Psoas muscle (tissue), 8 donors: ENCODE results near the gene GP1BB. TPM values are rescaled to one million over a fixed set of nuclear protein-coding genes. Genes with fewer than 3 reads are reported as not detected.

Source experiments
- ATAC-seq, 4 donors: fragments of 200-7000 bp; cut with Tn5 transposase; one replicate each; pipeline ENCODE4 v1.9.1; 2020; ENCODE audit warnings: moderate library complexity in 3 of 4, mild to moderate bottlenecking in 2 of 4
- DNase-seq, 2 donors: peaks; one replicate each; pipeline ENCODE4 v3.0.0-alpha.2; 2020
- H3K27ac ChIP-seq: fragments of 200-600 bp; one replicate; pipeline ENCODE4 v1.8.0; 2022
- H3K27me3 ChIP-seq, 3 donors: fragments of 200-600 bp in 1 of 3; one replicate each; pipeline versions ENCODE4 v1.6.1 to v1.8.0; 2013 to 2022; ENCODE audit warnings: low read length in 2 of 3, mild to moderate bottlenecking in 2 of 3, moderate library complexity in 1 of 3; ENCODE audit not compliant: insufficient read depth in 3 of 3
- H3K36me3 ChIP-seq, 2 donors: fragments of 200-600 bp in 1 of 2; one replicate each; pipeline versions ENCODE4 v1.6.1 to v1.8.0; 2013 to 2022; ENCODE audit warnings: low read depth in 1 of 2, mild to moderate bottlenecking in 1 of 2, moderate library complexity in 1 of 2; ENCODE audit not compliant: insufficient read depth in 1 of 2
- H3K4me1 ChIP-seq: fragments of 200-600 bp; one replicate; pipeline ENCODE4 v1.8.0; 2022
- H3K4me3 ChIP-seq: fragments of 200-600 bp; one replicate; pipeline ENCODE4 v1.8.0; 2022; ENCODE audit warnings: mild to moderate bottlenecking
- H3K9me3 ChIP-seq: fragments of 200-600 bp; one replicate; pipeline ENCODE4 v1.8.0; 2022
- CTCF ChIP-seq: fragments of 200-600 bp; IDR thresholded peaks from one replicate; pipeline ENCODE4 v1.8.0; 2022; ENCODE audit warnings: antibody characterized with exemption
- WGBS, 3 donors: extraction: QIAGEN DNeasy Blood & Tissue Kit; methylation state at CpG; one replicate each; pipeline versions ENCODE4 v1.1.6 to v1.1.7; 2013; 5-methylcytosine and 5-hydroxymethylcytosine counted together
- intact Hi-C, 2 donors: fragments of 100-400 bp; cut with DNase I; formaldehyde crosslinking; loops; one replicate each; pipeline versions ENCODE4 v1.11.0 to v1.14.2; 2022
- polyA plus RNA-seq, 3 donors: library from polyadenylated mRNA; stranded (reverse); fragments of 200-250 nt; gene quantifications; one replicate each; pipeline ENCODE4 v1.2.3, GENCODE V29; 2013
- total RNA-seq, 4 donors: library from RNA; stranded (reverse); fragmentation: NEBNext Ultra II Directional in 2 of 4; extraction: Animal tissue kit (Norgen Biotek cat#: 25700) in 2 of 4; gene quantifications; one replicate each; pipeline versions ENCODE4 v1.2.1 to v1.2.4, GENCODE V29; 2021 to 2023
- donor health status: healthy with polysubstance abuse.
- donor health status: DM: no; HTN: no; CAD: no; lungs with moderate emphysema.
- donor health status: Bipolar disorder and iron deficiency.
- donor health status: healthy.
- donor health status: DM: yes; HTN: yes; CAD: no.
- donor health status: DM: no; HTN: no; CAD: no.
- donor health status: DM: no; HTN: no; CAD: no.
- donor health status: DM: yes; HTN: yes; CAD: no.

The GP1BB gene
- total and polyA plus RNA-seq, 7 donors: 0.14 to 1.8 (median 0.58) TPM; not detected in 3

GRCh38 chr22:19705181-19705934, 18.0 kb upstream of the GP1BB start:
- intact Hi-C loops: no loop called here
- Histone ChIP-seq H3K4me3 (no peak overlapping the region), H3K27me3 (peaks cover 0 to 6% (median 0%) of the 10 kb centered on the region in 3 donors), H3K36me3 (no peaks in the 10 kb centered on the region), H3K9me3 (no peaks in the 10 kb centered on the region), H3K4me1 (peaks cover 20% of the 10 kb centered on the region), H3K27ac (no peak overlapping the region)
- no peak for TF ChIP-seq CTCF
- no peak for ATAC-seq
- WGBS, 3 donors: 71 to 79% (median 73%) methylated on average over 14 of the region's 14 CpGs
- peak in 1 of 2 donors; percentile 48 for DNase-seq

- Histone ChIP-seq H3K9me3 (no peaks in the 10 kb centered on the region), H3K36me3 (no peaks in the 10 kb centered on the region), H3K4me3 (no peak overlapping the region), H3K27ac (no peak overlapping the region), H3K4me1 (peaks cover 20% of the 10 kb centered on the region), H3K27me3 (peaks cover 0 to 6% (median 0%) of the 10 kb centered on the region in 3 donors)
- no peak for DNase-seq
- 90 to 94% (median 93%) methylated on average over 7 of the region's 7 CpGs for WGBS, 3 donors
- intact Hi-C loops: no loop called here
- TF ChIP-seq CTCF: no peak
- no peak for ATAC-seq
Measured at GRCh38 chr22:19706661-19707151, 16.6 kb upstream of the GP1BB start.

GRCh38 chr22:19707347-19708290, 15.7 kb upstream of the GP1BB start:
- H3K27me3 ChIP-seq: peaks cover 0 to 6% (median 0%) of the 10 kb centered on the region in 3 donors
- H3K4me3 ChIP-seq: no peak overlapping the region
- no peak for ATAC-seq
- intact Hi-C loops: no loop called here
- H3K27ac ChIP-seq: no peak overlapping the region
- H3K4me1 ChIP-seq: peaks cover 20% of the 10 kb centered on the region
- no peaks in the 10 kb centered on the region for H3K9me3 ChIP-seq
- no peaks in the 10 kb centered on the region for H3K36me3 ChIP-seq
- no peak for TF ChIP-seq CTCF
- peak; percentile 11 to 48 for DNase-seq
- WGBS, 3 donors: 72 to 77% (median 74%) methylated on average over 22 to 24 of the region's 24 CpGs

- Histone ChIP-seq H3K4me1 (peaks cover 20% of the 10 kb centered on the region), H3K4me3 (no peak overlapping the region), H3K36me3 (no peaks in the 10 kb centered on the region), H3K27ac (no peak overlapping the region), H3K9me3 (no peaks in the 10 kb centered on the region), H3K27me3 (peaks cover 0 to 6% (median 0%) of the 10 kb centered on the region in 3 donors)
- DNase-seq (peak; percentile 14 to 68), ATAC-seq (peak in 2 of 4 donors; percentile 46)
- WGBS, 3 donors: 56 to 81% (median 64%) methylated on average over 19 to 20 of the region's 20 CpGs
- intact Hi-C loops: no loop called here
- TF ChIP-seq CTCF: no peak
Measured at GRCh38 chr22:19708321-19709011, 14.9 kb upstream of the GP1BB start.
